Osteocyte (in vitro differentiated cells): ENCODE measurements around the gene FAM53B. TPM values are rescaled to one million over a fixed set of nuclear protein-coding genes. Genes with fewer than 3 reads are reported as not detected.

Experiments
- DNase-seq: peaks from one replicate; pipeline ENCODE4 v3.0.0; 2021; ENCODE audit warnings: mixed read lengths; ENCODE audit not compliant: unreplicated experiment; ENCODE audit errors: extremely low spot score
- H3K27ac Mint-ChIP-seq: one replicate; pipeline ENCODE4 v1.8.0; 2021; ENCODE audit warnings: mild to moderate bottlenecking, mixed read lengths; ENCODE audit not compliant: unreplicated experiment
- H3K27me3 Mint-ChIP-seq: one replicate; pipeline ENCODE4 v1.8.0; 2021; ENCODE audit warnings: mixed read lengths; ENCODE audit not compliant: unreplicated experiment
- H3K36me3 Mint-ChIP-seq: one replicate; pipeline ENCODE4 v1.8.0; 2021; ENCODE audit warnings: mixed read lengths; ENCODE audit not compliant: unreplicated experiment
- H3K4me1 Mint-ChIP-seq: one replicate; pipeline ENCODE4 v1.8.0; 2021; ENCODE audit warnings: mixed read lengths; ENCODE audit not compliant: unreplicated experiment
- H3K4me3 Mint-ChIP-seq: one replicate; pipeline ENCODE4 v1.8.0; 2021; ENCODE audit warnings: mild to moderate bottlenecking, moderate library complexity, mixed read lengths; ENCODE audit not compliant: unreplicated experiment
- H3K9me3 Mint-ChIP-seq: one replicate; pipeline ENCODE4 v1.8.0; 2021; ENCODE audit warnings: mixed read lengths; ENCODE audit not compliant: unreplicated experiment
- total RNA-seq: library from RNA; stranded (reverse); gene quantifications from 2 replicates; pipeline ENCODE4 v1.2.1, GENCODE V29; 2021
- TF ChIP-seq, protein P1 (sequence below): fragments of 200-600 bp; sonication (generic); IDR thresholded peaks from 2 replicates; pipeline ENCODE4 v1.5.0; 2021; ENCODE audit warnings: antibody characterized with exemption, mild to moderate bottlenecking, moderate library complexity

Gene FAM53B
- total RNA-seq, 1 donor from 2014 or later, result 14.7 TPM

DNA sequence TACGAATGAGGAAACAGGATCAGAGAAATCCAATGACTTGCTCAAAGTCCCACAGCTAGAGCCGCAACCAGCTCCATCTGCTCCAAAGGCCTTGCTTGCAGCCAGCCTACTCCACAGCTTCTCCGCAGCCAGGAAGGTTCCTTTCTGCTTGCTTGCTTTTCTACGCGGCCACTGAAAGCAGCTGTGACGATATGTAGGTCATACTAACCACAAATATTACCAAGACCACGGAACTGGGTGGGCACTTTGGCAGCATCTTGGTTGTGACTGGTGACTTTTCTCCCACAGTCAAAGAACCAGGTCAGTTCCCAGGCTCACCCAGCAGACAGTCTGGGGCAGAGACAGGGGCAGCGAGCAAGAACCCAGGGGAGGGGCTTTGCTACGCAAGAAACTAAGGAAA lies 86.4 kb downstream of the FAM53B start:
- H3K9me3 Mint-ChIP-seq, result no peaks in the 10 kb centered on the region
- no peaks in the 10 kb centered on the region for H3K27me3 Mint-ChIP-seq
- no peak for DNase-seq
- peaks cover 2% of the 10 kb centered on the region for H3K4me1 Mint-ChIP-seq
- H3K27ac Mint-ChIP-seq, result no peak overlapping the region
- TF ChIP-seq, protein P1, sequence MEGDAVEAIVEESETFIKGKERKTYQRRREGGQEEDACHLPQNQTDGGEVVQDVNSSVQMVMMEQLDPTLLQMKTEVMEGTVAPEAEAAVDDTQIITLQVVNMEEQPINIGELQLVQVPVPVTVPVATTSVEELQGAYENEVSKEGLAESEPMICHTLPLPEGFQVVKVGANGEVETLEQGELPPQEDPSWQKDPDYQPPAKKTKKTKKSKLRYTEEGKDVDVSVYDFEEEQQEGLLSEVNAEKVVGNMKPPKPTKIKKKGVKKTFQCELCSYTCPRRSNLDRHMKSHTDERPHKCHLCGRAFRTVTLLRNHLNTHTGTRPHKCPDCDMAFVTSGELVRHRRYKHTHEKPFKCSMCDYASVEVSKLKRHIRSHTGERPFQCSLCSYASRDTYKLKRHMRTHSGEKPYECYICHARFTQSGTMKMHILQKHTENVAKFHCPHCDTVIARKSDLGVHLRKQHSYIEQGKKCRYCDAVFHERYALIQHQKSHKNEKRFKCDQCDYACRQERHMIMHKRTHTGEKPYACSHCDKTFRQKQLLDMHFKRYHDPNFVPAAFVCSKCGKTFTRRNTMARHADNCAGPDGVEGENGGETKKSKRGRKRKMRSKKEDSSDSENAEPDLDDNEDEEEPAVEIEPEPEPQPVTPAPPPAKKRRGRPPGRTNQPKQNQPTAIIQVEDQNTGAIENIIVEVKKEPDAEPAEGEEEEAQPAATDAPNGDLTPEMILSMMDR, result no peak
- peaks cover 3% of the 10 kb centered on the region for H3K36me3 Mint-ChIP-seq
- H3K4me3 Mint-ChIP-seq, result no peak overlapping the region

DNA sequence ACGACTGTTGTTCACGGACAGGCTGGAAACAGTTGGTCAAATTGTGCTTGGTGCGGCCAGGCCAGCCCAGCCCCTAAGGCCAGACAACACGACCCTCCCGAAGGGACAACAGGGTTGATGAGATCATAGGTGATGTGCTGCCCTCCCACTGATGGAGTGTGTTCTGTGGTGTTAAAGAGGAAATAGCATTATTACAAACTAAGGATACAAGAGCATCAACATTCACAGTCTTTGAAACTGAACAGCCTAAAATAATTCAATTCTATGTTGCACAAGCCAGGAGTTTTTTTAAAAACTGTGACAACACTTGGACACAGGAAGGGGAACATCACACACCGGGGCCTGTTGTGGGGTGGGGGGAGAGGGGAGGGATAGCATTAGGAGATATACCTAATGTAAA lies 87.6 kb downstream of the FAM53B start:
- no peaks in the 10 kb centered on the region for H3K9me3 Mint-ChIP-seq
- peaks cover 3% of the 10 kb centered on the region for H3K36me3 Mint-ChIP-seq
- TF ChIP-seq, protein P1, result no peak
- H3K4me1 Mint-ChIP-seq, result peaks cover 2% of the 10 kb centered on the region
- no peak overlapping the region for H3K4me3 Mint-ChIP-seq
- DNase-seq, result no peak
- no peak overlapping the region for H3K27ac Mint-ChIP-seq
- no peaks in the 10 kb centered on the region for H3K27me3 Mint-ChIP-seq

DNA sequence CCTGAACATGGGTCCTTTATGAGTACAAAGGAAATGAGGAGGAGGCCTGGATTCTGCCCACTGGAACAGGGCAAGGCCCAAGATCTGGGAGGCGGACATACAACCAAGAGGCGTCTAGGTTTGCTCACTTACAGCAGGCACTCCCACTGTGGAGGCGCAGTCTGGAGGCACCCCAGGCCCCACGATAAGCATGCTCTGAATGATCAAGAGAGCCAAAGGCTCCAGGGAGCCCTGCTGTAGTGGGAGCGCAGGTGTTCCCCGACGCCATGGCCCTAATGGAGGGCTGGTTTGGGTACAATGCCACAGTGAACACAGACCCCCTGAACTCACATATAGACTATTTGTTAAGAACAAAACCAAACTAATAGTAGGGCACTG lies 88.1 kb downstream of the FAM53B start:
- no peaks in the 10 kb centered on the region for H3K27me3 Mint-ChIP-seq
- H3K27ac Mint-ChIP-seq, result no peak overlapping the region
- peaks cover 3% of the 10 kb centered on the region for H3K36me3 Mint-ChIP-seq
- H3K9me3 Mint-ChIP-seq, result no peaks in the 10 kb centered on the region
- H3K4me3 Mint-ChIP-seq, result no peak overlapping the region
- no peak for DNase-seq
- TF ChIP-seq, protein P1, result no peak
- H3K4me1 Mint-ChIP-seq, result peaks cover 2% of the 10 kb centered on the region

DNA sequence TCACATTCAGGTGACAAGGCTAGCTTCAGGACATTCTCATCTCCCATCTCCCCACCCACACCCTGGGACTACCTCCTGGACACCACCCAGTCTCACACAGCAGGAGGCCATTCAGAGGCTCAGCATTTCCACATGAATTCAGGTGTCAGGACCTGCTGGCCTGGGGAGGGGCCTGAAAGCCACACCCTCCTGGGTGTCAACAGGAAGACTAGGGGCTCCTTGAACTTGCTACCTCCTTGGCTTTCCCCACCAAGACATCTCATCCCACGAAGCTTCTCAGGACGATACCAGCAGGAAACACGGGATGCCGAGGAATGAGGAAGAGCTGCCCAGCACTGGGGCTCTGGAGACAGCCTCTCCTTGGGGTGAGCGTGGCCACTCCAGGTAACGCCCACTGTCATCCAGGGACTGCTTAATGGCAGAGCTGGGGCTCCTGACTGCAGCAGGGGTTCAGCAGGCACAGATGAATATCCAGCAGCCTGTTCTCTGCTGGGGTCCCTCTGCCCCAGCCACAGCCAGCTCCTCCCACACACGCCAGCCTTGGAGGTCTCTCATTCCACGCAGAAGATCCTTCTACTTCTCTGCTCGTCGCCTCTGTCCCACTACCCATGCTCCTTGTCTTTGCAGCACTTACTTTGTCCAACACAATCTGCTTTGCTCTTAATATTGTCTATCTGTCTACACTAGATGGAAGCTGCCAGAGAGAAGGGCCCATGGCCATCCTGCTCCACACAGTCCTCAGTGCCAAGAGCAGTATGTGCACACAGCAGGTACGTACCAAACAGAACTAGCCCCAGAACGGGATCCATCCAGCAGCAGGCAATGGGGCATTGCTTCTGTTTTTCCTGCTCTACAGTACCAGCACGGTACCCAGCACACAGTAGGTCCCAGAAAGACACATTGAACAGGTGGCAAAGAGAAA lies 88.7 kb downstream of the FAM53B start:
- H3K27me3 Mint-ChIP-seq, result no peaks in the 10 kb centered on the region
- H3K36me3 Mint-ChIP-seq, result peaks cover 3% of the 10 kb centered on the region
- H3K27ac Mint-ChIP-seq, result no peak overlapping the region
- no peaks in the 10 kb centered on the region for H3K9me3 Mint-ChIP-seq
- no peak for DNase-seq
- no peak overlapping the region for H3K4me3 Mint-ChIP-seq
- peaks cover 2% of the 10 kb centered on the region for H3K4me1 Mint-ChIP-seq
- TF ChIP-seq, protein P1, result no peak

DNA sequence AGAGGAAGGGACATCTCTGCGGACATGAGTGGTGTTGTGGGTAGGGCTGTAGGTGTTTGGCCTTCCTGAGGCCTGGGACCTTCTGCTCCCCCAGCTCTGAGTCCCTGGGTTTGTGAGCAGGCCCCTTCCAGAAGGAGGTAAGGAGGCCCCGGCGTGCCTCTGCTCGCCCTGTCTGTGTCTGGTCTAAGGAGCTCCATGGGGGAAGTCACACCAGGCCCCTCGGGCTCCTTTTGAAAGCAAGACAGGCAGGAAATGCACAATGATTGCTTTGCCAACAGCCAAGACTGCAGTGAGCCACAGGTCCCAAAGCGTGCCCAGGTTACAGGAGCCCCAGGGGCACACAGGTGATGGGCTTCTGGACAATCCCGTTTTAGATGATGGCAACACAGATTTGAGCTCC lies 89.5 kb downstream of the FAM53B start:
- DNase-seq, result no peak
- H3K27me3 Mint-ChIP-seq, result no peaks in the 10 kb centered on the region

More for the DNA sequence above, 89.5 kb downstream of the FAM53B start:
- Mint-ChIP-seq H3K27ac (no peak overlapping the region), H3K4me3 (no peak overlapping the region), H3K36me3 (no peaks in the 10 kb centered on the region), H3K9me3 (no peaks in the 10 kb centered on the region), H3K4me1 (peaks cover 2% of the 10 kb centered on the region)
- TF ChIP-seq, protein P1, result no peak
